Measurements from ENCODE around the gene SLC35F4.

SLC35F4 gene

DNA sequence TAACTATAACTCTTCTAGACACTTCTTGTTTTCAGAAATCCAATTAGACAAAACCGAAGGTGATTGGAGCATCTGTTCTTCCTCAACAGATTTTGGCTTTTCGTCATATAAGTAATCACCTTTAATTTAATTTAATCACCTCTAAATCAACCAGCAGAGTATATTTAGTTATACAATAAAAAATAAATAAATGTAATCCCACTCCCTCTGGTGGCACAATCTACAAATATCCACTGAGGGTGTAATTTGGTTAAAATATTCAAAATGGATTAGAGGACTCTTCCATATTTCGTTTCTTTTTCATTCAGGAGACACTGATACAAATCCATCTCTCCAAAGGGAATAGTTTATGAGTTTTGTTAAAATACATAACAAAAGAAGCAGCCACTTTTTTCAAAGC, 18.3 kb upstream of the SLC35F4 start:
- H3K4me3 ChIP-seq (ENCODE audit: low read depth, low read length) = no peak overlapping the region
- TF ChIP-seq, protein P1, sequence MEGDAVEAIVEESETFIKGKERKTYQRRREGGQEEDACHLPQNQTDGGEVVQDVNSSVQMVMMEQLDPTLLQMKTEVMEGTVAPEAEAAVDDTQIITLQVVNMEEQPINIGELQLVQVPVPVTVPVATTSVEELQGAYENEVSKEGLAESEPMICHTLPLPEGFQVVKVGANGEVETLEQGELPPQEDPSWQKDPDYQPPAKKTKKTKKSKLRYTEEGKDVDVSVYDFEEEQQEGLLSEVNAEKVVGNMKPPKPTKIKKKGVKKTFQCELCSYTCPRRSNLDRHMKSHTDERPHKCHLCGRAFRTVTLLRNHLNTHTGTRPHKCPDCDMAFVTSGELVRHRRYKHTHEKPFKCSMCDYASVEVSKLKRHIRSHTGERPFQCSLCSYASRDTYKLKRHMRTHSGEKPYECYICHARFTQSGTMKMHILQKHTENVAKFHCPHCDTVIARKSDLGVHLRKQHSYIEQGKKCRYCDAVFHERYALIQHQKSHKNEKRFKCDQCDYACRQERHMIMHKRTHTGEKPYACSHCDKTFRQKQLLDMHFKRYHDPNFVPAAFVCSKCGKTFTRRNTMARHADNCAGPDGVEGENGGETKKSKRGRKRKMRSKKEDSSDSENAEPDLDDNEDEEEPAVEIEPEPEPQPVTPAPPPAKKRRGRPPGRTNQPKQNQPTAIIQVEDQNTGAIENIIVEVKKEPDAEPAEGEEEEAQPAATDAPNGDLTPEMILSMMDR (IDR thresholded peaks at IDR 0.05; ENCODE audit: borderline replicate concordance, insufficient read depth, low read depth, low read length) = no peak

DNA sequence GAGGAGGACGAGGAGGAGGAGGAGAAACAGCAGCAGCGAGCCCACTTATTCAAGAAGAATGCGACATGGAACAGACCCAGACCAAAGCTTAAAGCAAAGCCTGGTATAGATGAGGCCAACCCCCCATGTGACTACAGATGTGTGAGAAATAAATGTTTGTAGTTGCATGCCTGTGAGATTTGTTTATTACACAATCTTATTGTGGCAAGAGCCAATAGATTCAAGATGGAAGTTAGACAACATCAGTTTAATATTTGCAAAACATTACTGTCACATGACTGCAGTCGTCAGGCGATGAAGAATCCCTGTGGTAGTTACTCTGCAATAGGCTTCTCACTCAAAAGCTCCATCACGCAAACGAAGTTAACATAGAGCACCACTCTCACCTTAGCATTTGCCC, 17.2 kb upstream of the SLC35F4 start:
- H3K4me3 ChIP-seq (ENCODE audit: low read depth, low read length) = no peak overlapping the region
- TF ChIP-seq, protein P1 (IDR thresholded peaks at IDR 0.05; ENCODE audit: borderline replicate concordance, insufficient read depth, low read depth, low read length) = no peak

DNA sequence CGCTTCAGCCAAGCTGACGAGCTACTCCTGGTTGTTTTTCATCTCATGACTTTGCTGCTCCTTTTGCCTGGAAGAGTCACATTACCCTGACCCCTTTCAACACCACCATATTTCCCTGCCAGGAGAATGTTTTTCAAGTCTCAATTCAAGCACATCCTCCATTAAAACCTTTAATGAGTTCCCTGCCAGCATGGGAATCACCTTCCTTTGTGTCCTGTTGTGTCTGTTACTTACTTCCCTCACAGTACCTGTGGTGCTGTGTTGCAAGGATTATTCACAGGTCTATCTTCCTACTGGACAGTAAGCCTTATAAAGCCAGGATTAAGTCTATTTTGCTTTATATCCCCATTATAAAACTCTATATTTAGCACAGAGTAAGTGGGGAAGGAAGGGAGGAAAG, 13.6 kb upstream of the SLC35F4 start:
- H3K4me3 ChIP-seq (ENCODE audit: low read depth, low read length) = no peak overlapping the region
- TF ChIP-seq, protein P1 (IDR thresholded peaks at IDR 0.05; ENCODE audit: borderline replicate concordance, insufficient read depth, low read depth, low read length) = no peak

DNA sequence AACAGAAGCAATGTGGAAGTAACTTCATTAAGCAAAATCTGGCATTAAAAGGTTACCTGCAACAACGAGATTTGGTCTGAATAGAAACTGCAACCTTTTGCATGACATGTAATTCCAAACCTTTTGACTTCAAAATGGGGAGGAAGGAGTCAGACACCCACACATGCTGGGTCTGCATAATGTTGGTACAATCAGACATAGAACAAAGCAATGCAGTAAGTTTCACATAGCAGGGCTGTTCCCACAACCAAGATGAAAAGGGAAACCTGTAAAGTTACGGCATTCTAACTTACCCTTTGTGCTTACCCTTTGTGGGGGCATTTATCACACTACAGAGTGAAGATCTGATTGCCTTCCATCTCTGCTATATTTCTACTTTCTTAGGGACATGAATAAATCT, 10.1 kb upstream of the SLC35F4 start:
- TF ChIP-seq, protein P1 (IDR thresholded peaks at IDR 0.05; ENCODE audit: borderline replicate concordance, insufficient read depth, low read depth, low read length) = no peak
- no peak overlapping the region for H3K4me3 ChIP-seq (ENCODE audit: low read depth, low read length)

DNA sequence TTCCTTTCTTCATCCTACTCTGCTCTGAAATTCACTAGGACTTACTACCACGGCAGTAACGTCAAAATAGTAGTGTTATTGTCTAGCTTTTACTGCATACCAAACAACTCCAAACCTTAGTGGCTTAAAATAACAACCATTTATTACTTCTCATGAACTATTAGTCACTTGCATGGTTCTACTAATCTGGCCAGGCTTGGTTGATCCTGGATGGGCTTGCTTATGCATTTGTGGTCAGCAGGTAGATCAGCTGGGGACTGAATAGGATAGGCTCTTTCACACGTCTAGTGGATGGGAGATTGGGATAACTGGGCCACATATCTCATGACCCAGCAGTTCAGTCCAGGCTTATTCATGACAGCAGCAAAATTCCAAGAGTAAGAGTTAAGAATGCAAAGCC, 9.4 kb upstream of the SLC35F4 start:
- TF ChIP-seq, protein P1 (IDR thresholded peaks at IDR 0.05; ENCODE audit: borderline replicate concordance, insufficient read depth, low read depth, low read length) = no peak
- H3K4me3 ChIP-seq (ENCODE audit: low read depth, low read length) = no peak overlapping the region

DNA sequence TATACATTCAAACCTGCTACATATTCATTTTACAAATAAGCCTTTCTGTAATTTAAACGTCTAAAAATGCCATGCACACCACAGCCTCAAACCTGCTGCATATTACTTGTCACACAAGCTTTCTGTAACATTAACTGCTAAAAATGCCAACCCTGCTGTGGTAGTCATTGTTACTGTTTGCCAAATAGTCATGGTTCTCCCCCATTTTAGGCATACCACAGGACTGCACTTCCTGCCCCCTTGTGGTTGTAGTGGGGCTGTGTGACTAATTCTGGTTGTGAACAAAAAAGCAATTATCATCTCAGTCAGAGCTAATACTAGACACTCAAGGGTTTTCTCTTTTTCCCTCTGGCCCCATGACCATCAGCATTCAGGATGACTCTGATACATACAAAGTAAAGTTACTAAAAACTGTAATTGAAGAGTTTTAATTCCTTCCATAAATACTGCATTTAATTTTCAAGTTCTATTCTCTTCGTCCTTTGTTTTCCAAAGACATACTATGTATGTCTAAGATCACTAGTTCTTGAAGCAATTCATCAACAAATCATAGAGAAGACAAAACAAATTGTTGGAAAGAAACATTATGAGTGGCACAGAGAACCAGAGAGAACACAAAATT, 5.7 kb upstream of the SLC35F4 start:
- H3K4me3 ChIP-seq (ENCODE audit: low read depth, low read length) = no peak overlapping the region
- TF ChIP-seq, protein P1 (IDR thresholded peaks at IDR 0.05; ENCODE audit: borderline replicate concordance, insufficient read depth, low read depth, low read length) = peak; percentile 64; the same call in 1 of the 2 replicates

DNA sequence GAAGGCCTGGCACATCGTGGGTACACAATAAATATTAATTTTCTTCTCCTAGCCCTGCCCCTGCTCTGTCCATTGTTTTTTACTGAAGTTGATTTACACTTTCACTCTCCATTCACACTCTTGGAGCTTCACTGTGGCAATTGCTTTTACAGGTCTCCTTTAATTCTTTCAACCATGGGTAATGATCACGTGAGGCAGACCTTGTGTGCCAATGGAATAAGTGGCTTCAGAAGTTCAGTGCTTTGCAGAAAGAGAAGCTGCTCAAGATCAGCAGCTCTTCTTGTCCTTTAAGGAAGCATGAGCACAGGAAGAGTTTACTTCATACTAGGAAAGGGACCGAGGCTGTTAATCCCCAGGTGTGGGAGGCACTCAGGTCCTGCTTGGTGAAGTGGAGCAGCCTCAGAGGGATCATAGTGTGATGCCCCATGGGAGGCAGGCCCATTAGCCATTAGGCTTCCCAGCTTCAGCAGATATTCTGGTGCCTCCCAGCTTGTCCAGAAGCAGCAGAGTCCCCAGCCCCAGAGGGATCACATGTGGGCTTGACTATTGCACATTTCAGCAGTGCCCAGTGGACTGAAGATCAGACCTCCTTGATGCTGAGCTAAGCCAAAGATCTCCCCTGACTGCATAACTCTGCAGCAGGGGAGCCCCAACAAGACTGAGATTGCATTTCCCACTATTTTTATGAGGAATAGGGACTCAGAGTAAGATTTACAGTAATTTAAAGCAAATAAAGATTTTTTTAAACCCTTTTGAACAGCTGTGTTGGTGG, 5.0 kb upstream of the SLC35F4 start:
- no peak overlapping the region for H3K4me3 ChIP-seq (ENCODE audit: low read depth, low read length)
- TF ChIP-seq, protein P1 (IDR thresholded peaks at IDR 0.05; ENCODE audit: borderline replicate concordance, insufficient read depth, low read depth, low read length) = no peak

All from GM12875 (cell line).